ENCODE measurements around the gene HEATR1. TPM values are rescaled to one million over a fixed set of nuclear protein-coding genes. Genes with fewer than 3 reads are reported as not detected.
"Not testable (repeated sequence)": the region's sequence is repeated elsewhere in the genome, so short reads cannot be mapped to it uniquely, and the experiment has no call there.

Gene HEATR1
- total RNA-seq, 1 donor from 2014 or later, result 14.2 TPM

DNA sequence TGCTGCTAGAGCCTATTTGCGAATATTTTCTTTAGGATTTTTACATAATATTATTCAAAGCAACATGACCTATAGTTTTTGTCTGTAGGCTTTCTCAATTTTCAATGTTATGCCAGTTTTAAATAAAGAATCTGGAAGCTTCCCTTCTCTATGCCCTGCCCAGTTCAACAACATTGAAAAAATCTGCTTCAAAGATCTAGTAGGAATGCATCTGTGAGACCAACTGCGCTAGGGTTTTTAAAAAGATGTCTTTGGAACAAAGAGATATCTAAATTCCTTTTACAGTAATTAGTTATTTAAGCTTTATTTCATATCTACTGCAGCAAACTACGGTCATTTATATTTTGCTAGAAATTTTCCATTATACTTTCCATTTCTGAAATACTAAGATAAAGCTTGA lies 25.7 kb downstream of the HEATR1 start:
- peaks cover 52 to 82% of the 10 kb centered on the region in 2 donors for H3K36me3 ChIP-seq
- intact Hi-C loops (cut with DNase I), result no loop called here

DNA sequence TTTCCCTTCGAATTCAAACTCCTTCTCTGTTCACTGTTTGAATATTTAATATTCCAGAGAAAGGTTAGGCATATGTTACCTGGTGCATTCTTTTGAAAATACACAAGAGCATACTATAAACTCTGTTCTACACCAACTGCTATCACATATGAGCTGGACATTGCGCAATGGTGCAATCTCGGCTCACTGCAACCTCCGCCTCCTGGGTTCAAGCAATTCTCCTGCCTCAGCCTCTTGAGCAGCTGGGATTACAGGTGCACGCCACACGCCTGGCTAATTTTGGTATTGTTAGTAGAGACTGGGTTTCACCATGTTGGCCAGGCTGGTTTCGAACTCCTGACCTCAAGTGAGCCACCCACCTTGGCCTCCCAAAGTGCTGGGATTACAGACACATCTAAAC lies 27.3 kb downstream of the HEATR1 start:
- DNase-seq (ENCODE audit: low spot score in 2 of 2); H3K4me3 ChIP-seq; H3K4me1 ChIP-seq; H3K9me3 ChIP-seq; intact Hi-C loops (cut with DNase I); H3K27me3 ChIP-seq; H3K27ac ChIP-seq: not testable (repeated sequence)
- H3K36me3 ChIP-seq, result peaks cover 49 to 83% of the 10 kb centered on the region in 2 donors

More for the DNA sequence above, 25.7 kb downstream of the HEATR1 start:
- no peak overlapping the region for H3K27ac ChIP-seq
- no peaks in the 10 kb centered on the region for H3K9me3 ChIP-seq
- TF ChIP-seq, protein P1, sequence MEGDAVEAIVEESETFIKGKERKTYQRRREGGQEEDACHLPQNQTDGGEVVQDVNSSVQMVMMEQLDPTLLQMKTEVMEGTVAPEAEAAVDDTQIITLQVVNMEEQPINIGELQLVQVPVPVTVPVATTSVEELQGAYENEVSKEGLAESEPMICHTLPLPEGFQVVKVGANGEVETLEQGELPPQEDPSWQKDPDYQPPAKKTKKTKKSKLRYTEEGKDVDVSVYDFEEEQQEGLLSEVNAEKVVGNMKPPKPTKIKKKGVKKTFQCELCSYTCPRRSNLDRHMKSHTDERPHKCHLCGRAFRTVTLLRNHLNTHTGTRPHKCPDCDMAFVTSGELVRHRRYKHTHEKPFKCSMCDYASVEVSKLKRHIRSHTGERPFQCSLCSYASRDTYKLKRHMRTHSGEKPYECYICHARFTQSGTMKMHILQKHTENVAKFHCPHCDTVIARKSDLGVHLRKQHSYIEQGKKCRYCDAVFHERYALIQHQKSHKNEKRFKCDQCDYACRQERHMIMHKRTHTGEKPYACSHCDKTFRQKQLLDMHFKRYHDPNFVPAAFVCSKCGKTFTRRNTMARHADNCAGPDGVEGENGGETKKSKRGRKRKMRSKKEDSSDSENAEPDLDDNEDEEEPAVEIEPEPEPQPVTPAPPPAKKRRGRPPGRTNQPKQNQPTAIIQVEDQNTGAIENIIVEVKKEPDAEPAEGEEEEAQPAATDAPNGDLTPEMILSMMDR (IDR thresholded peaks at IDR 0.05), result no peak
- no peak for DNase-seq (ENCODE audit: low spot score in 2 of 2)
- no peaks in the 10 kb centered on the region for H3K4me1 ChIP-seq
- H3K27me3 ChIP-seq, result no peaks in the 10 kb centered on the region
- no peak overlapping the region for H3K4me3 ChIP-seq

DNA sequence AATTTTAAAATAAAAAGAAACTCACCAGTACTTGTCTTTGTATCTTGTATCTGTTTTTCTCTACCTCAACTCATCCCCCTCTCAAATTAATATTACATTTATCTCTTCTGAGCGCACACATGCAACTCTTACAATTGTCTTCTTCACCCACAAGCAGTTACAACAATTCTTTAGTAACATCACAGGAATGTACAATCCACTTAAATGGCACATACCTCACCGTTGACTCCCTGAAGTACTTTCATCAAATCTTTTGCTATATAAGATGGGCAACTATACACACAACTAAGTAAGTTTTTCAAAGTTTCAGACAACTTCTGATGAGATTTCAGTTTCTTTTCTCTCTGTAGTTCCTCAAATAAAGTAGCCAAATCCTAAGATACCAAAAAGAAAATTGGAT lies 28.3 kb downstream of the HEATR1 start:
- Histone ChIP-seq H3K9me3 (no peaks in the 10 kb centered on the region), H3K27me3 (no peaks in the 10 kb centered on the region), H3K36me3 (peaks cover 44 to 83% of the 10 kb centered on the region in 2 donors), H3K4me1 (no peaks in the 10 kb centered on the region), H3K4me3 (no peak overlapping the region), H3K27ac (no peak overlapping the region)
- TF ChIP-seq, protein P1 (IDR thresholded peaks at IDR 0.05), result no peak
- intact Hi-C loops (cut with DNase I), result no loop called here
- no peak for DNase-seq (ENCODE audit: low spot score in 2 of 2)

DNA sequence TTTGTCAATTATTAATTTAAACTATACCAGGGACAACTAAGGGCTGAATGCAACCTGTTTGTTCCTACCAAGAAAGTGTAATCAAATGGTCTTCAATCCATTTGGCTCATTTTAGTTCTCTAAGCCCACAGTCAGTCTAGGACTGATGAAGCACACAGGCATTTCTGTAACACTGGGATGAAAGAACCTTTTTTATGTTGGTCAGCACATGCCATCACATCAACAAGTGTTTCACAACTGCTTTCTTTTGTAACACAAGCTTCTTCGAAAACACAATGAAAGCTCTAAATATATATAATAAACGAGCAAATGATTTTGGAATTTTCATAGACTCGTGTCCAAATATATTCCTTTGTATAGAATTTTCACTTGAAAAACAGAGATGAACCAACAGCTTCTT lies 28.8 kb downstream of the HEATR1 start:
- DNase-seq (ENCODE audit: low spot score in 2 of 2), result no peak
- Histone ChIP-seq H3K4me1 (no peaks in the 10 kb centered on the region), H3K9me3 (no peaks in the 10 kb centered on the region), H3K36me3 (peaks cover 42 to 83% of the 10 kb centered on the region in 2 donors), H3K27me3 (no peaks in the 10 kb centered on the region), H3K27ac (no peak overlapping the region), H3K4me3 (no peak overlapping the region)
- intact Hi-C loops (cut with DNase I), result no loop called here
- TF ChIP-seq, protein P1 (IDR thresholded peaks at IDR 0.05), result no peak

DNA sequence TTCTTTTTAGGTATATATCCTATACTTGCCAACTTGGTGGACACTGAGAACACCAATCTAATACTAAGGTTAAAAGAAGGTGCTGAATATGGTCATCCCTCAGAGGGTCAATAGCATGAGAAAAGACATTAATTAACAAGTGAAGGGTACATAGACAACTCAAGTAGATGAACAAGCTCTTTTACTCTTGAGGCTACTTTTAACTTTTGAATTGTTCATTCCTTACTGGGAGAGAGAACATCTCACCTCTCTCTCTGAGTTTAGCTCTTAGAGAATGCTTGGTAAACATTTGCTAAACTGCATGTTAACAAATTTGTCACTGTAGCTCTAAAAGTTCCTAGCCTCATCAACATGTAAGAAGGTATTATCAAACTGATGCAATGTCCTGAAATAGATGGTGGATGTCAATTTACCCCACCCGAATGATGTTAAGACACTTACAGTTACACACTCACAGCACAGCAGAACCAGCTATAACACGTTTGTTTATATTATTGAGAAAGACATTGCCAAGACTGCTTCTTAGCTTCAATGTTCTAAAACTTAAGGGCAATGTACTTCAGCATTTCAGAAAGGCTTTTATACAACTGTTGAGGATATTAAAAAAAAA lies 35.9 kb downstream of the HEATR1 start:
- Histone ChIP-seq H3K4me3 (no peak overlapping the region), H3K4me1 (no peaks in the 10 kb centered on the region), H3K36me3 (peaks cover 79 to 97% of the 10 kb centered on the region in 2 donors), H3K27ac (no peak overlapping the region), H3K9me3 (no peaks in the 10 kb centered on the region), H3K27me3 (no peaks in the 10 kb centered on the region)
- intact Hi-C loops (cut with DNase I), result no loop called here
- TF ChIP-seq, protein P1 (IDR thresholded peaks at IDR 0.05), result no peak
- no peak for DNase-seq (ENCODE audit: low spot score in 2 of 2)

DNA sequence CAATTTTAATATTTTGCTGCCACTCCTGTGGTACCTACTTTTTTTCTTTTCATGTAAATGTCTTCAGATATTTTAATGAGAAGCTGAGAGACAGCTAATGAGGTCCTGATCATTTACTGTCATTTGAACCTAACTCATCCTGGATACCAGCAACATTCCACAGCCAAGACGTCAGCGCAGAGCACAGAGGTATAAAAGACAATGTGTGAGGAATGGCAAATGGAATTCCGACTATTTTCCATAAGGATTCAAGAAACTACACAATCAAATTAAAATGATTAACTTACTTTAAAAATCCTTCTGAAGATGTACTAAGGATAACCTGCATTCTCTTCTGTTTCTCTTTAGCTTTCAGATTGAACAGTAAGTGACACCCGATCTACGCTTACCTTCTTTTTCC lies 38.8 kb downstream of the HEATR1 start:
- TF ChIP-seq, protein P1 (IDR thresholded peaks at IDR 0.05), result no peak
- H3K27ac ChIP-seq, result no peak overlapping the region
- peaks cover 71 to 79% of the 10 kb centered on the region in 2 donors for H3K36me3 ChIP-seq
- H3K4me3 ChIP-seq, result no peak overlapping the region
- no peaks in the 10 kb centered on the region for H3K9me3 ChIP-seq
- intact Hi-C loops (cut with DNase I), result no loop called here
- no peaks in the 10 kb centered on the region for H3K4me1 ChIP-seq
- DNase-seq (ENCODE audit: low spot score in 2 of 2), result no peak
- H3K27me3 ChIP-seq, result no peaks in the 10 kb centered on the region
